GF-D8 (cell line): ENCODE results near the gene CFAP77.

Experiments
- DNase-seq: peaks from one replicate; lab custom pipeline; 2025; lab: John Stamatoyannopoulos, UW

Gene CFAP77

DNA sequence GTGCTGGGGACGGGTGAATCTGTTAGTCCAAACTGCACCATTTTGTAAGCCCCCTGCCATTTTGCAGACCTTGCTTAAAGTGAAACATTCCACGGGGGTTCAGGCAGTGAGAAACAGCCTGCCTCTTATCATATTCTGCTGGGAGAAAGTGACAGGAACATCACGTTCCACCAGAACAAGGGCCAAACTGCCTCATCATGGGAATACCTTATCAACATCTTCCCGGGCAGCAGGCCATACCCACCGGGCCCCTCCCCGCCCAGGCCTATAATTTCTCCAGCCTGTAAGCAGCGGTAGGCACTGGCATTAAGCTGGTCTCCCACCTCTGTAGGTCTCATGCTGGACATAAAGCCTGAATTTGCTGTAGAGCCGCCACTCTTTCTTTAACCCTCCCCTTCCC lies 1.5 kb upstream of the CFAP77 start:
- no peak for DNase-seq

DNA sequence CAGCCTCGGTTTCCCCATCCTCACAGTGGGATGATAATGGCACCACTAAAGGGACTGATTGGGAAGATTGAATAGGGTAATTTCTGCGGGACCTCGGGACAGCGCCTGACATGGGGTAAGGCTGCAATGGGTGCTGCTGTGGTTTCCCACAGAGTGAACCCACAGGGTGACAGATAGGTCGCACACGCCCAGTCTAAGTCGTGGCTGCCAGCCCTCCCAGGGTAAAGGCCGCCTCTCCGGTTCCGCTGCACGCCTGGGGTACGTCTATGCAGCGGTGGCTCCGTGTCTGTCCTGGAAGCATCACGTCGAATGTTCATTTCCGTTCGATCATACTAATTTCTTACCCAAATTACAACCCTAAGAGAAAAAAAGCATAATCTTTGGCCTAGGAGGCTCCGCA lies 631 bp downstream of the CFAP77 start:
- no peak for DNase-seq

DNA sequence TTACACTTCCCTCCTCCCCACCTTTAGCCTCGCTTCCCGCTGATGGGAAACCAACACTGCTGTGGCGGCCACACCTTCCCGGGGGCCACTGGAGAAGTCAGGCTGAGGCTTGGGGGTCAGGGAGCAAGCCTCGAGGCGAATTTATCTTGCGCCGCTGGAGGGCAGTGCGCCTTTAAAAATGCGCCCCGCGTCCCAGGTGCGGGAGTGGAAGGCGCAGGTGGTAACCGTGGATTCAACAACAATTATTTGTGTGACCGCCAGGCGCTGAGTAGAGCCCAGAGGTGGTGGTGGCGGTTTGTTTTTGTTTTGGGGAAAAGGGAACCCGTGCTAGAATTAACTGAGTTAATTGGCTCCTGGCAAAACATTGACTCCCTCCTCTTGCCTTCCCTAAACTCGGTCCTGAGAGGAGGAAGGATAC lies 1.1 kb downstream of the CFAP77 start:
- DNase-seq, result no peak

DNA sequence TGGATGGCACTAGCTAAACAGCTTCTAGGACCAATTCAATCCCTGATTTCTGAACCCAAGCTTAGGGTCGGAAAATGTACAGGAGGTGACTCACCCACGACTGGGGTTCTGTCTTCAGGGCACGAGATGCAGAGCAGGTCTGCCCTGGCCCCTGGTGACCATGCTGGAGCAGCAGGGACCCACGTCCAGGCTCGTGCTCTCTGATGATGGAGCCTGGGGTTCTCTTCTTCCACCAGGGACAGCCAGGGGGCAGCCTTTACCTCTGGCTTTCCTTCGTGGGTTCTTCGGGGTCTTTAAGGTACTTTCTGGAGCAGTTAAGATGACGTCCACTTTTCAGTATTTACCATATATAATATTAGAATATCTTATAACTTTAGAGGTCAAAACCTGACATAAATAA lies 2.1 kb downstream of the CFAP77 start:
- no peak for DNase-seq

DNA sequence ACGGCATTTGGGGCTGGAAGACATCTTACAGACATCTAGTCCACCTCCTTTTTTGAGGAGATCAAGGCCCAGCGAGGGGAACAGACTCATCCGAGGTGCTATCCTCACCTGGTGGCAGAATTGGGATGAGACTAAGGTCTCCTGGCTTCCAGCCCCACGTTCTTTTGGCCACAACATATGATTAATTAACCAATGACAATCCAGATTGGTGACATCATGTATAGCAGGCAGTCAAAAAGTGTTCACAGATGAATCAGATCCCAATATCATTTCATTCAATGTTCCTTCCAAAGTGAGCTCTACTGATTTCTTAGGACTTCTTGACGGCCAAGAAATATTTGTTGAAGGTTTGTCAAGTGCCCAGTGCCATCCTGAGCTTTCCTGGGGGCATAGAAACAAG lies 3.9 kb downstream of the CFAP77 start:
- no peak for DNase-seq

DNA sequence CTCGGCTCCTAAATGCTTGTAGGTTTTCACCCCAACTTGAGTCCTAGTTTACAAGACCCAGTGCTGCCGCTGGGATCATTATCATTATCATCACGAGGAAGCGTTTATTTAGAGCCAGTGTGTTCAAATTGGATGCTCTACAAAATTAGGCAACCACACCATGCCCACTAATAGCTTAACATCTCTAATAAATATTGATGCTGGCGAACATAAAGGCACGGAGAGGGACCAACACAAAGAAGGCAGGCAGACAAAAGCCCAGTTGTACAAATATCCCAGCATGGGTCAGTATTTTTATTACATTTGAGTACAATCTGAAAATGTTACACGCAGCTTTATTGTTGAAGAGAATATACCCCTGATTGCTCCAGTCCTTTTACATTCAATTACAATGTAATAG lies 4.7 kb downstream of the CFAP77 start:
- no peak for DNase-seq

DNA sequence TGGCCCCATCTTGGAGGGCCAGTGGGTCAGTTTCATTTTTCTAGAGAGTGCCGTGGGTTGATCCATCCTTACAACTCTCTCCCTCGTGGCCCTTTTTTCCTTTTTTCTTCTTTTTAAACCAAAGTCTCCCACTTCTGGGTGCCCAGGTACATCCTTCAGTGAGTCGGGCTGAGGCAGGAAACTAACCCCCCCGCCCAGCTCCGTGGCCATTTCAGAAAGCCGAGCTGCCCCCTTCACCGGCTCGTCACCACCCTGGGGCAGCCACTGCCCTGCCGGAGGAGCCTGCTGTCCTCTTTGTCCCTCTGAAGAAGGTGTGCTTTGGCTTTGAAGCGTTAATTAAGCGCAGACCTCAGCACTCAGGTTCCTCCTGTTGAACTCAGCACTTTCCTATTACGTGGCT lies 5.2 kb downstream of the CFAP77 start:
- no peak for DNase-seq

DNA sequence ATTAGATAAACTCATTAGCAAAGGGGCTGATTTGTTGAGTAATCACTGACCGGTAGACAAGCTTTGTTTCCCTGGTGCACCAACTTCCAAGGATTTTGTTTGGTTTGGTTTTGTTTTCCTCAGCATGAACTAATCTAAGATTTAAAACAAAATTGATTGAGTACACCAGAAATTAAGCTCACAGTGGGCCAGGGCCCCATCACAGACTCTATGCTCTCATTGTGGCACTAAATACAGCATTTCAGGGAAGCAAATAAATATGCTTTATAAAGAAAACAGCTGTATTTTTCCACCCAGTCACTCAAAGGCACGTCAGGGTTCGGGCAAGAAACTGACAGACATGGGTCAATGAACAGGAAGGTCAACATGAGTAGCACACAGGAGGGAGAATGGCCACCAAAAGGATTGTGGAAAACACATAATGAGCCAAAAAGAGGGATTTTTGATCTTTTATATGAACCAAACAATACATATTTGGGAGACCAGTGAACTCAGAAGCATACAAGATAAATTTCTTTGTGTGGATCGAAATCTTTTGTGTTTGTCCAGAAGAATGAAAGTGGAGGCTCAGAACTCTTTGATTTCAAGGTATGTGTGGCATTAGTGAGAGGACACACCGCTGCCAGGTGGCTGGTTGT lies 8.8 kb downstream of the CFAP77 start:
- DNase-seq, result no peak

DNA sequence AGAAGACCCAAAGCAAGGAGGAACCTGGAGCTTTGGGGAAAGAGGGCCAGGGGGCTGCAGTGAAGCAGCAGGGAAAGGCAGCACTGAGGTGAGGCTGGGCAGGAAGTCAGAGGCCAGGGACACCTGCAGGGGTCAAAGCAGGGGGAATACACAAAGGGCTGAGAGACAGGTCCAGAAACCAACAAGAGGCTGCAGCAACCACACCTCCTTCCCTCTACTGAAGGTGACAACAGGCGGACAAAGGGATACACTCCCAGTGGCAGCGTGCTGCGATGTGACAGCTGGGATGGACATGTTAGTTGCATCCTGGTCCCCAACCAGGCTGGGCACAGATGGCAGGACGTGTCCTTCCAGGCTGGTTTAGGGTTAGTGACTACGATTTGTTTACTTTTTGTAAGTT lies 12.6 kb downstream of the CFAP77 start:
- DNase-seq, result no peak

DNA sequence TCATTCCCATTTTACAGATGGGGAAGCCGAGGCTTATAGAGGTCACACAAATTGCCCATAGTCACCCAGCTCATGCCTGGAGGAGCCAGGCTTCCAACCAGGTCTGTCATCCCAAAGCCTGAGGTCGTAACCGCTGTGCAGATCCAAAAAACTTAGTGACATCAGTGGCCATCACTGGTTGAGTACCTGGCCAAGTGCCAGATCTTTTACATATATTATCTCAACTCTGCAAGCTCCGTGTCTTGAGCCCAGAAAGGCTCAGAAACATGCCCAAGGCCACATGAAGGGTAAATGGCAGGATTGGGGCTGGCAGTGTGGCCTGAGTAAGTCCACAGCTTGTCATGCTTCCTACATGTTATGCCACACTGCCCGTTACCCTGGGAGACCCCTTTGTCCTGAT lies 13.5 kb downstream of the CFAP77 start:
- DNase-seq, result no peak

DNA sequence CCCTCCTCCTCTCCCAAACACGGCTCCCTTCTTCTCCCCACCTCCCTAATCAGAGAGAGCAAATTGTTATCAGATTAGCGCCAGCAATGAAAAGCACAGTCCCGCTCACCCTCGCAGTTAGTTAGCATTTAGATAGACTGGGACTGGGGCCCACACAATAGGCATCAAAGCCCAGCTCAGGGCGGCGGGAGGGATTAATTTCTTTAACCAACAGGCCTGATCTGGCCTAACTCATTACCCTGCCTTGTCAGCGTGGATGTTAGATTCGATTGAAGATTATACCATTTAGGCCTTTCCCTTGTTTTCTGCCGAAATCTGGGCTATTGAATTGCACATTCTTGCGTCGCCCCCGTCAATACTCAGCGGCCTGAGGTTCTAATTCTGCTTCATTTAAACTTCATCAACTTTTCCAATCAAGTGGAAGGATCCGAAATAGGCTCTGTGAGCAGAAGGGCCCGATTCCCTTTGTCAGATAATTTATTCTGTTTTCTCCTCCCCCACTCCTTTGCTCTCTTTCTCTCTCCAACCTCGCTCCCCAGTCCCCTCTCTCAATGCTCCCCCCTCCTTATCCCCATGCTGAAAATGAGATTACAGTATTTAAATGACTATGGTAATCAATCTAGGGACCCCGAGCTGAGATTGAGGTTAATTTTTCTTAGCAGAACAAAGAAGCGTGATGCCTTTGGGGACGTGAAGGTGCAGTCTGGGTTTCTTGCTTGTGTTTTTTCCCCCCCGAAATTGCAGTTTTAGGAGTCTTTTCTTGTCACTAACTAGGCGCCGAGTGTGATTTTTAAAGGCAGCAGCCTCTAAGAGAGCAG lies 15.1 kb downstream of the CFAP77 start:
- no peak for DNase-seq

DNA sequence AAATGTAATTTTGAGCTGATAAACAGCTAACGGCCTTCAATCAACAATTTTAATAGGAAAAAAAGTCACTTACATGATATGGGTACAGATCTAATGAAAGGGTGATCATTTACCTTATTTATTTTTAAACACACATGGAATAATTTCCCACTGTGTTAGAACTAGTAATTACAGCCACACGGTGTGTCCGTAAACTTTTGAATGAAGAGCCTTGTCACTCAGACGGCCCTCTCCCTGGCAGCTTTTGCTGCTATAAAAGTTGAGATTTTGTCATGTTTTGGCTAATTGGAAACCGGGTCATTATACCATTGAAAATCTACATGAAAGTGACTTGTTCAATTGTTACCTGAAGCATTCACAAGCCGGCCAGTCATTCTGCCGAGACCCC lies 15.7 kb downstream of the CFAP77 start:
- no peak for DNase-seq

DNA sequence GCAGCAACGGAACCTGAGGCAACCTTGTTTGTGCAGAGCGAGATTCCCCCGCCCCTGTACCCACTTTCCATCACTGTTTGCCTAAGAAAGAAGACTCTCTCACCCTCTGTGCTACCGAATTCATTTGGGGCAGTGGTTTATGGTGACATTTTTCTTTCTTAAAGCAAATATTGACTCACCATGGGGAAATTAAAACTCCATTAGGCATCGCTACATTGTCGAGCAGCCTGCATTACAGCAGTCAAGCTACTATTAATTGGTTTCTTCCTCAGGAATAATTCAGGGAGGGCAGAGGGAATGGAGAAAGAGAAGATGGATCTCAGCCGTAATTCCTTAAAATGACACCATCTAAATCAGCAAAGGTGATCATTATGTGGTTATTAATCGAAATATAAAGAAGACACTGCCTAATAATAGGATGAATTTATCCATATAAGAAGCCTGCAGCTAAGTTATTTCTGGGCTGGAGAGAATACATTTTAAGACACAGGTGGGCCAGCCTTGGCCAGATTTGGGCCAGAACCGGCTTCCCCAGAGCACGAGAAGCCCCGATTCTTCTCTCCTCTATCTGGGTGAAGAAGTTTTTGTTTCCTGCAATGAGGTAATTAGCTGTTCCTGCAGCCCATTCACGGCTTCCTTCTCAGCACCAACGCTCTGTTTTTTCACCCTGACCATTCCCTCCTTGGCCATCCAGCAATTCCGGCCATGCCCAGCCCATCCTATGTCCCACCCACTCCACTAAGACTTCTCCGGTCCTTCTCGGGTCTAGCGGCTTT lies 16.8 kb downstream of the CFAP77 start:
- DNase-seq, result no peak

DNA sequence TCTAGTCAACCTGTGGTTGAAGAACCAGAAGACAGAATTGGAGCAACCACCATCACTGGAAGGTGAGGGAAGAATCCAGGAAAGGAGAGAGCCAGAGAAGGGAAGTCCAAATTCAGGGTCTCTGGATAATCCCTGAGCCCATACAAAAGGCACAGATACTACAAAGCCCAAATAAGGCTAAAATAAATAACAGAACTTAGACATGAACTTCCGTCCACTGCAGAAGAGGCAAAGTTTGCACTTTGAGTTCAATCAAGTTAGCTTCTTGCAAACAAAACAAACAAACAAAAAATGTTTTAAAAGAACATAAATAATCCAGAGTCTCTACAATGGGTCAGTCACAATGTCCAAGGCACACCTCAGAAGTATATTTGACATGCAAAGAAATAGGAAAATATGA lies 21.0 kb downstream of the CFAP77 start:
- DNase-seq, result no peak

DNA sequence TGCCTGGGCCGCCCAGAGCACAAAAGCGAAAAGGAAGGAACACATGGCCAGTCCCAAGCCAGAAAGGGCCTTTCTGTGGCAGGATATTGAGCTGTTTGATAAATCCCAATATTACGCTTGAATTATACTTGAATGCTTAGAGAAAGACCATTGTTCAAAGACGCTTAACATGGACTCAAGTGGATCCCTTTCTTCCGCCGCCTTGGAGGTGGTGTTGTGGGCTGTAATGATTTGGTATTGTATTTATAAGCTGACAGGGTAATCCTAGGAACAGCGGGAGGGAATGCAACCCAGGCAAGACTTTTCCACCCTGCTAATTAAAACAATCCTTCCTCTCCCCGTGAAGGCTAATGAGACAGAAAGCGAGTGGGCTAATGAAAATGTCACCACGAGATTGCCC lies 24.9 kb downstream of the CFAP77 start:
- no peak for DNase-seq

DNA sequence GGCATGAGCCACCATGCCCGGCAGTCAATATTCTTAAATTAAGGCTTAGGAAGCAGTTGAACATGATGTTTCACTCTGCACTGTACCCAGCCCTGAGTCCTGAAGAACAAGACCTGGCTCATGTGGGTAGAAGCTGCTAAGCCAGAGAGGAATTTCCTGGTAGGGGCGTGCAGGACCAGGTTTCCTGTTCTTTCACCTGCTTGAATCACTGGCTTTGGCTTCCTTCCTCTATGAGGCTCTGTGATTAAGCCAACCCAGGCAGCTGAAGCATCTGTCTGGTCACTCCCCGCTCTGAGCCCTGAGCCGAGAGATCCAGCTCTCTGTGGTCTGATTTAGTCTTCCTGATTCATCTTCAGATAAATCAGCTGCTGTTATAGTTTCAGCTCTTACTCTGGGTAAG lies 29.1 kb downstream of the CFAP77 start:
- no peak for DNase-seq

DNA sequence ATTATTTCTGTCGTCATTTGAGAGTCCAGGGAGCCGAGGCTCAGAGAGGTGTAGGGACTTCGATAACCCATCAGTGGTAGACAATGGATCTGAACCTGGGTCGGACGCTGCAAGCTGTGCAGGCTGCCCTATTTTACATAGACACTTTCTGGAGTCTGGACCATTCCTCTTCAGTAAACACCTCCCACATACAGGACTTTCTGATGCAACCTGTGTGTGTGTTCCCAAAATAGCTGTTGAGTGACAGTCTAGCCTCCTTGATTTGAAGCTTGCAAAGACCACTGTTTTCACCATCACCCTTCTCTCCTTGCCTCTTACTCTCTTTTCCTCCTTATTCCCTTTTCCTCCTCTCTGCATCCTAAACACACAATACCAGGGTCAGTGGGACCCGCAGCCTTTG lies 30.7 kb downstream of the CFAP77 start:
- DNase-seq, result no peak

DNA sequence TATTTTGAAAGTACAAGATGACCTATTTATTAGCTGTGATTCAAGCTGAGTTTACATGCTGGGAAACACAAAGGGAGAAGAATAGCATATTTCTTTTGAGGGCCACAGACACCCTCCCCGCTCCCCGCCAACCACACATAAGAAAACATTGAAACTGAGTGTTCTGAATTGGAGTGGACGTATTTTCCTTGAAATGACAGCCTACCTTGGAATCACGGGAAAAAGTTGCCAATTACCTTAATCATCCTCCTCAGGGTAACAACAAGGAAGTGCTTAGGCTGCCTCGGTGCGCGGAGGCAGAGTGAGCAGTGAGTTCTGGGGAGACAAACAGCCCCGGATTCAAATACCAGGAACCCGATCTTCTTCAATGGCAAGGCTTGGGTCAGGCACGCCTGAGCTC lies 31.4 kb downstream of the CFAP77 start:
- DNase-seq, result no peak

DNA sequence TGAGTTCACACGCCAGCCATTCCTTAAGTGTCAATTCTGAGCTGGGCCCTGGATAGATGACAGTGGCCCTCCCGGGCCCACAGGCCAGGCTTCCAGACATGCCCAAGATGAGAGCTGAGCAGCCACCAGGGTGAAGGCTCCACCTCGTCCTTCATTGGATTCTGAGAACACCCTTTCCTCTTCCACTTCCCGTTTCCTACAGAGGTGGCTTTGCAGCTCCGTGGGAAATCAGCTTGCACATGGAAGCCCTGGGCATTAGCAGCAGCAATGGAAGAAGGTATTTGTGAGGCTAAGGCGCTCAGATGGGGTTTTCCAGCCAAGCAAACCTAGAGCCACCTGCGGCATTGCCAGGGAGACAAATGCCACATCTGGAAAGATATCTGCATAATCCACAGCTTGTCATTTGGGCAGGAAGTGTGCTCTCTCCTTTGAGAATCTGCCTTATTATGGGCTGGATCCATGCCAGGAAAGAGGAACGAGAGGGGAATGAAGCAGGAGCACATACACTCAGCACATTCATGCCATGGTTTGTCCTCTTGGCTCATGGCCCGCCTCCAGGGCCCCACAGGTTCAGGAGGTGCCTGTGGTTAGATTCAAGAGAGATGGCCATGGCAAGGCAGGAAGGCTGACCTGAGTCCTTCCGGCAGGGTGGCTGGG lies 34.1 kb downstream of the CFAP77 start:
- no peak for DNase-seq

DNA sequence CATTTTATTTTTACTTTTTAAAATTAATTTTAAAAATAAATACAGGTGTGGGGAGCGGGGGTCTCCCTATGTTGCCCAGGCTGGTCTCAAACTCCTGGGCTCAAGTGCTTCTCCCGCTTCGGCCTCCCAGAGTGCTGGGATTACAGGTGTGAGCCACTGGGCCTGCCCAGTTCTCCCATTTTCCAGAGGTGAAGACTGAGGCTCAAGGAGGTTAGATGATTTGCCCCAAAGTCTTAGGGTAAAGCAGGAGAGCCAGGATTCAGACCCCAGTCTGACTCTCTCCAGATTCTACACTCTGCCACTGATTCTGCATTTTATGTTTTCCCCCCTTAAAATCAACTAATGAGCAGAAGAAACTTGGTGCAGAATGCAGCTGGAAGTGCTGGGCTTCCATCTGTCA lies 36.9 kb downstream of the CFAP77 start:
- no peak for DNase-seq

DNA sequence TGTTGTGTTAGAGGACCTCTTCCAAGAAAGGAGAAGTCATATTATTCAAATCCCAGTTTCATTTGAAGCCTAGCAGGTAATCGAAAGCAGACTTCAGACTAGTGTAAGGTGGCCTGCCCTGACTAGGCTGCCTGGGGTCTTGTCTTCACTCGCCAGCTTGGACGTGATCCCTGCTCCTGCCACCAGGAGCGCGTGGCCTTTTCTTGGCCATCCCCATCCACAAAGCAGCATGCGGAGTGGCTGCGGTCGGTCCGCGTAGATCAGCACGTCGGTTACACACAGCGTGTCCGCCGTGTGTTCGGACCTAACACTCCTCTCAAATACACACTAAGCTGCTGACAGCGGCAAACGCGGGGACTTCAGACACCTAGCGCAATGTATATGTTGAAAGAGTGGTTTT lies 37.3 kb downstream of the CFAP77 start:
- no peak for DNase-seq

DNA sequence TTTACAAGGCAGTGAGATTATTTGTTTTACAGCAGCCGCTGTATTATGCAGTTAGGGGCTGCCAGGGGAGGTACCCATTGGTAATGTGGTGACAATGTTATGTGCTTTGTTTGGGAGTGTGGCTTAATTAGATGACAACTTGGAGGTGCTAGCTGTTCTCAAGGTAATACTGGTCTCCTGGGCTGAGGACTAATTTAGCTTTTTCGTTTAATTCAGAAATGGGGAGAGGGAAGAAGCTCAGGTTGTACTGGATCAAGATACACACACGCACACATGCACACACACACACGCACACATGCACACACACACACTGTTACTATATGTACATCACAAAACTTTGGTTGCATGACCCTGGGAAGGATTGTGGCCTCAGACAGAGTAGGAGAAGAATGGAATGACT lies 37.9 kb downstream of the CFAP77 start:
- DNase-seq, result no peak

DNA sequence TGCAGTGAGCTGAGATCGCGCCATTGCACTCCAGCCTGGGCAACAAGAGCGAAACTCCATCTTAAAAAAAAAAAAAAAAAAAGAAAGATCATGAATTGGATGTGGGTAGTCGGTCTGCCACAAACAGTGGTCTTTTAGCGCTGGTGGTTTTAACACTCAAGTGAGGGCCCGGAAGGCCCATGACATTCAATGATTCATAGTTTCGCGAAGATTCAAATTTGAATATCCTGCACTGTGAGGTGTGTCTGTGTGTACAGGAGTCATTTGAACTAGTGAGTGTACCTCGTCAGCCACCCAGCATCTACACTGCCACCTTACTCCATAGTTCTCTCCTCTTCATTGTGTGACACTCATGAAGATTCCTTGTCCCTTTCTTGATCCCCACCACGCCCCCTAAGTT lies 41.3 kb downstream of the CFAP77 start:
- no peak for DNase-seq
